NCI-H446 treated with DMSO at 0.1 percent for 48 hours (cell line): ENCODE results near the gene ZNF300.
"Not testable (repeated sequence)": the region's sequence is repeated elsewhere in the genome, so short reads cannot be mapped to it uniquely, and the experiment has no call there.

Experiments used
- DNase-seq: peaks from one replicate; lab custom pipeline; 2025; lab: John Stamatoyannopoulos, UW

The ZNF300 gene

GRCh38 chr5:150845185-150845859 lies 59.5 kb downstream of the ZNF300 start:
- DNase-seq = not testable (repeated sequence)
